Gastroesophageal sphincter (tissue), 4 donors: ENCODE data around the gene COX10. TPM values are rescaled to one million over a fixed set of nuclear protein-coding genes. Genes with fewer than 3 reads are reported as not detected.

Experiments
- ATAC-seq: fragments of 150-250 bp; one replicate; pipeline ENCODE4 v1.9.1; 2016; ENCODE audit warnings: mild to moderate bottlenecking, moderate library complexity
- H3K27ac ChIP-seq, 4 donors: fragments of 200-600 bp; sonication (generic) in 3 of 4; 1 replicate in 3 of 4; 2 replicates in 1 of 4; pipeline ENCODE4 v1.5.1; 2016 to 2019
- H3K27me3 ChIP-seq: fragments of 200-600 bp; sonication (generic); one replicate; pipeline ENCODE4 v1.5.1; 2019
- H3K36me3 ChIP-seq, 2 donors: fragments of 200-600 bp; sonication (generic); one replicate each; pipeline ENCODE4 v1.5.1; 2019; ENCODE audit warnings: control low read depth in 1 of 2
- H3K4me1 ChIP-seq, 3 donors: fragments of 200-600 bp; sonication (generic); 1 replicate in 2 of 3; 2 replicates in 1 of 3; pipeline ENCODE4 v1.5.1; 2016 to 2019; ENCODE audit warnings: control low read depth in 2 of 3
- H3K4me3 ChIP-seq, 2 donors: fragments of 200-600 bp; sonication (generic); one replicate each; pipeline ENCODE4 v1.5.1; 2019; ENCODE audit warnings: mild to moderate bottlenecking in 1 of 2, moderate library complexity in 1 of 2
- H3K9me3 ChIP-seq, 3 donors: fragments of 200-600 bp; sonication (generic); one replicate each; pipeline ENCODE4 v1.5.1; 2017 to 2019; ENCODE audit warnings: control low read depth in 2 of 3
- EP300 ChIP-seq: sonication (generic); formaldehyde crosslinking; IDR thresholded peaks from one replicate; pipeline ENCODE4 v1.6.1; 2017; ENCODE audit warnings: antibody characterized with exemption, mild to moderate bottlenecking
- POLR2A ChIP-seq, 2 donors: fragments of 450-650 bp; IDR thresholded peaks; one replicate each; pipeline ENCODE4 v1.6.1; 2017; ENCODE audit warnings: antibody characterized with exemption in 2 of 2, mild to moderate bottlenecking in 2 of 2, moderate library complexity in 1 of 2
- POLR2AphosphoS5 ChIP-seq: sonication (generic); formaldehyde crosslinking; IDR thresholded peaks from one replicate; pipeline ENCODE4 v1.6.1; 2017; ENCODE audit warnings: antibody characterized with exemption
- WGBS, 2 donors: methylation state at CpG; one replicate each; pipeline ENCODE4 v1.1.5; 2018; ENCODE audit warnings: low coverage in 1 of 2; 5-methylcytosine and 5-hydroxymethylcytosine counted together
- total RNA-seq, 4 donors: library from RNA; depleted of rRNA; stranded (reverse); fragments of >200 nt; gene quantifications; one replicate each; pipeline ENCODE4 v1.1.0, GENCODE V29; 2016
- TF ChIP-seq, protein P1 (sequence below), 4 experiments: fragments of 200-600 bp in 2 of 4; fragments of 450-650 bp in 2 of 4; sonication (generic) in 1 of 4; IDR thresholded peaks; one replicate each; pipeline ENCODE4 v1.5.1; 2017 to 2019; ENCODE audit warnings: antibody characterized with exemption in 4 of 4, mild to moderate bottlenecking in 2 of 4, moderate library complexity in 2 of 4

Gene COX10
- total RNA-seq, 4 donors from 2014 or later, result 20.3 to 30.0 (median 26.5) TPM

GRCh38 chr17:14082848-14083247, 13.5 kb downstream of the COX10 start:
- H3K9me3 ChIP-seq, result no peaks in the 10 kb centered on the region
- no peak overlapping the region for H3K4me3 ChIP-seq
- H3K27me3 ChIP-seq, result no peaks in the 10 kb centered on the region
- TF ChIP-seq POLR2AphosphoS5 (no peak), EP300 (no peak), POLR2A (IDR thresholded peaks at IDR 0.05) (no peak)
- TF ChIP-seq, protein P1, sequence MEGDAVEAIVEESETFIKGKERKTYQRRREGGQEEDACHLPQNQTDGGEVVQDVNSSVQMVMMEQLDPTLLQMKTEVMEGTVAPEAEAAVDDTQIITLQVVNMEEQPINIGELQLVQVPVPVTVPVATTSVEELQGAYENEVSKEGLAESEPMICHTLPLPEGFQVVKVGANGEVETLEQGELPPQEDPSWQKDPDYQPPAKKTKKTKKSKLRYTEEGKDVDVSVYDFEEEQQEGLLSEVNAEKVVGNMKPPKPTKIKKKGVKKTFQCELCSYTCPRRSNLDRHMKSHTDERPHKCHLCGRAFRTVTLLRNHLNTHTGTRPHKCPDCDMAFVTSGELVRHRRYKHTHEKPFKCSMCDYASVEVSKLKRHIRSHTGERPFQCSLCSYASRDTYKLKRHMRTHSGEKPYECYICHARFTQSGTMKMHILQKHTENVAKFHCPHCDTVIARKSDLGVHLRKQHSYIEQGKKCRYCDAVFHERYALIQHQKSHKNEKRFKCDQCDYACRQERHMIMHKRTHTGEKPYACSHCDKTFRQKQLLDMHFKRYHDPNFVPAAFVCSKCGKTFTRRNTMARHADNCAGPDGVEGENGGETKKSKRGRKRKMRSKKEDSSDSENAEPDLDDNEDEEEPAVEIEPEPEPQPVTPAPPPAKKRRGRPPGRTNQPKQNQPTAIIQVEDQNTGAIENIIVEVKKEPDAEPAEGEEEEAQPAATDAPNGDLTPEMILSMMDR (IDR thresholded peaks at IDR 0.05), result no peak
- H3K4me1 ChIP-seq, result peaks cover 0 to 20% (median 4%) of the 10 kb centered on the region in 3 donors
- no peak for ATAC-seq
- 76 to 87% methylated on average over 5 to 8 of the region's 8 CpGs for WGBS, 2 donors
- H3K27ac ChIP-seq, result no peak overlapping the region
- peaks cover 0 to 34% of the 10 kb centered on the region in 2 donors for H3K36me3 ChIP-seq

DNA sequence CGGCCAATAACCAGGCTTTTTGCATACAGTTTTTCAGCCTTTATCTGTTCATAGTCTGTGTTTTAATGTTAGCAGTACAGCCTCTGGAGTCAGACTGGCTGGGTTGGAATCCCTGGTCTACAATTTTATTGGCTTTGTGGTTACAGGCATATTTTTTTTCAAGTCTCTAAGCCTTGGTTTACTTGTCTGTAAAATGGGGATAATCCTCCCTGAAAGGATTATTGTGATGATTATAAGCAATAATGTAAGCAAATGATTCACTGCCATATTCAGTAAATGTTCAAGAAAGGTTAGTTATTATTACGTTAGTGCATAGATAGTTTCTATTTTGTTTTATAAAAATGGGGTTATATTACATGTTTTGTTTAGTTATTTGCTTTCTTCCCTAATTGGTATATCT, 15.7 kb downstream of the COX10 start:
- H3K4me1 ChIP-seq, result peaks cover 0 to 20% (median 4%) of the 10 kb centered on the region in 3 donors
- ATAC-seq, result no peak
- peaks cover 0 to 13% of the 10 kb centered on the region in 2 donors for H3K36me3 ChIP-seq
- no peak overlapping the region for H3K27ac ChIP-seq
- H3K27me3 ChIP-seq, result no peaks in the 10 kb centered on the region
- H3K4me3 ChIP-seq, result no peak overlapping the region
- WGBS, 2 donors, result 91 to 93% methylated on average over 1 to 2 of the region's 2 CpGs
- H3K9me3 ChIP-seq, result no peaks in the 10 kb centered on the region
- TF ChIP-seq, protein P1 (IDR thresholded peaks at IDR 0.05), result no peak
- TF ChIP-seq POLR2AphosphoS5, result no peak
- no peak for TF ChIP-seq EP300
- TF ChIP-seq POLR2A (IDR thresholded peaks at IDR 0.05), result no peak

GRCh38 chr17:14086189-14086588, 16.9 kb downstream of the COX10 start:
- Histone ChIP-seq H3K27ac (no peak overlapping the region), H3K4me1 (peaks cover 0 to 20% (median 4%) of the 10 kb centered on the region in 3 donors), H3K27me3 (no peaks in the 10 kb centered on the region), H3K4me3 (no peak overlapping the region), H3K9me3 (no peaks in the 10 kb centered on the region), H3K36me3 (peaks cover 0 to 2% of the 10 kb centered on the region in 2 donors)
- no peak for ATAC-seq
- 89 to 95% methylated on average over 2 of the region's 2 CpGs for WGBS, 2 donors
- TF ChIP-seq POLR2AphosphoS5 (no peak), EP300 (no peak), POLR2A (IDR thresholded peaks at IDR 0.05) (no peak)
- TF ChIP-seq, protein P1 (IDR thresholded peaks at IDR 0.05), result no peak

DNA sequence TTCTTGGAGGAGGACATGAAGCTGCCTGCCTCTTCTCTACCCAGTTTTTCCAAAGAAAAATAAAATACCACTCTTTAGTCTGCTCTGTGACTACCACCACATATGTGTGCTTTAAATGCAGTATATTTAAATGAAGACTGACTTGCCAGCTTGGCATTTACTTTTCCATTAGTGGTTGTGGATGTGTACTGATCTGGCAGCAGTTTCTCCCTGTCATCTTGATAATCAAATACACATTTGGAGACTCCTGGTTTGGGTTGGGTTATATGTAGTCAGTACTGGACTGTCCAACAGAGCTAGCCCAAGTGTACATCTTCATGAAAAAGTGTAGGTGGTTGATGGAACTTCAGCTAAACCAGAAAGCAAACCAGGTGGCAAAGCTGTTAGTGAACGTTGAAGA, 19.9 kb downstream of the COX10 start:
- Histone ChIP-seq H3K27me3 (no peaks in the 10 kb centered on the region), H3K4me3 (no peak overlapping the region), H3K27ac (no peak overlapping the region), H3K9me3 (no peaks in the 10 kb centered on the region), H3K4me1 (peaks cover 0 to 22% (median 0%) of the 10 kb centered on the region in 3 donors), H3K36me3 (no peaks in the 10 kb centered on the region)
- no peak for ATAC-seq
- 90 to 100% methylated on average over 1 of the region's 1 CpG for WGBS, 2 donors
- TF ChIP-seq, protein P1 (IDR thresholded peaks at IDR 0.05), result no peak
- TF ChIP-seq POLR2A (IDR thresholded peaks at IDR 0.05), result no peak

GRCh38 chr17:14091367-14091766, 22.1 kb downstream of the COX10 start:
- WGBS, 2 donors, result 96 to 97% methylated on average over 4 of the region's 4 CpGs
- Histone ChIP-seq H3K27me3 (no peaks in the 10 kb centered on the region), H3K4me1 (peaks cover 0 to 32% (median 0%) of the 10 kb centered on the region in 3 donors), H3K36me3 (no peaks in the 10 kb centered on the region), H3K9me3 (no peaks in the 10 kb centered on the region), H3K27ac (no peak overlapping the region), H3K4me3 (no peak overlapping the region)
- no peak for ATAC-seq
- no peak for TF ChIP-seq EP300
- TF ChIP-seq POLR2A (IDR thresholded peaks at IDR 0.05), result no peak
- TF ChIP-seq, protein P1 (IDR thresholded peaks at IDR 0.05), result no peak
- no peak for TF ChIP-seq POLR2AphosphoS5
